Adipocyte (in vitro differentiated cells): ENCODE measurements around the gene TNFRSF11A.
A peak's percentile ranks its signal among the peaks of the same experiment; 100 is the strongest.

Experiments used
- DNase-seq: peaks from one replicate; pipeline ENCODE4 v3.0.0-alpha.2; 2015; ENCODE audit warnings: low read depth
- H3K27me3 ChIP-seq: replicated peaks from 2 replicates; pipeline ENCODE4 v1.7.0; 2013; ENCODE audit warnings: mild to moderate bottlenecking, low read length, moderate library complexity; ENCODE audit not compliant: control insufficient read depth, insufficient read depth
- H3K36me3 ChIP-seq: 2 replicates; pipeline ENCODE4 v1.7.0; 2013; ENCODE audit warnings: low read length, mild to moderate bottlenecking, moderate library complexity; ENCODE audit not compliant: control insufficient read depth, insufficient read depth, severe bottlenecking
- H3K4me1 ChIP-seq: 2 replicates; pipeline ENCODE4 v1.7.0; 2013; ENCODE audit warnings: mild to moderate bottlenecking, low read length, moderate library complexity; ENCODE audit not compliant: control insufficient read depth, insufficient read depth
- H3K4me3 ChIP-seq: 2 replicates; pipeline ENCODE4 v1.7.0; 2013; ENCODE audit warnings: mild to moderate bottlenecking, low read length, moderate library complexity
- H3K9ac ChIP-seq: 2 replicates; pipeline ENCODE4 v1.7.0; 2013; ENCODE audit warnings: mild to moderate bottlenecking, low read length, moderate library complexity
- H3K9me3 ChIP-seq: 2 replicates; pipeline ENCODE4 v1.7.0; 2013; ENCODE audit warnings: mild to moderate bottlenecking, low read length, moderate library complexity; ENCODE audit not compliant: control insufficient read depth

Gene TNFRSF11A

GRCh38 chr18:62289047-62289446 is 36.1 kb upstream of the TNFRSF11A start:
- DNase-seq = no peak
- Histone ChIP-seq H3K4me3 (no peak overlapping the region), H3K4me1 (peaks cover 11% of the 10 kb centered on the region), H3K9me3 (no peaks in the 10 kb centered on the region), H3K27me3 (no peaks in the 10 kb centered on the region), H3K36me3 (peaks cover 51% of the 10 kb centered on the region), H3K9ac (no peak overlapping the region)

GRCh38 chr18:62294073-62294472 is 31.0 kb upstream of the TNFRSF11A start:
- H3K9me3 ChIP-seq = no peaks in the 10 kb centered on the region
- no peak overlapping the region for H3K9ac ChIP-seq
- DNase-seq = no peak
- no peaks in the 10 kb centered on the region for H3K27me3 ChIP-seq
- no peaks in the 10 kb centered on the region for H3K4me1 ChIP-seq
- H3K36me3 ChIP-seq = peaks cover 41% of the 10 kb centered on the region
- H3K4me3 ChIP-seq = no peak overlapping the region

DNA sequence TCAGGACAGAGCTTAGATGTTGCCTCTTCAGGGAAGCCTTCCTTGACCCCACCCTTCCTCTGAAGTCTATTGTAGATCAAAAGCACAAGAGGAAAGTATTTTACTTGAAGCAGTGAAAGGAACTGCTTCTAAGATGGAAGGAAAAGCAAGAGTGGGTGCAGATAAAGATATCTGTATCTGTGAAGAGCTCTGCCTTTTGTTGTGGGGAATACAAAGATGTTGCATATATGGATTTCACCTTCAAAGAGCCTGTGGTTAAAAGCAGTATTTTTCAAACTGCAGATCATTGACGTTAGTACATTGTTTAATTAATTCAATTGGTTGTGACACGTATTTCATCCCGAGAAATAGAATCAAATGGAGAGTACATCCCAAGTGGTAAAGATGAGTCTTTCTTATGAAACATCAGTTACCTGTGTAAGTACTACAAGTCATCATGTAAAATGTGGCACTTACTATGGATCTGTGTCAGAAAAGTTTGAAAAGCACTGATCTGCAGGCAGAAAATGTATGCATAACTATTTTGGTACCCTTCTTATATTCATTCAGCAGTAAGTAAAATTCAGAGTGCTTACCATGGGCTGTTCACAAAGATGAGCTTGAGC is 24.6 kb upstream of the TNFRSF11A start:
- H3K9me3 ChIP-seq = no peaks in the 10 kb centered on the region
- peaks cover 63% of the 10 kb centered on the region for H3K36me3 ChIP-seq

GRCh38 chr18:62301322-62301721 is 23.8 kb upstream of the TNFRSF11A start:
- H3K4me3 ChIP-seq = no peak overlapping the region
- no peaks in the 10 kb centered on the region for H3K9me3 ChIP-seq
- H3K4me1 ChIP-seq = no peaks in the 10 kb centered on the region
- H3K27me3 ChIP-seq = no peaks in the 10 kb centered on the region
- H3K9ac ChIP-seq = no peak overlapping the region
- DNase-seq = no peak
- H3K36me3 ChIP-seq = peaks cover 63% of the 10 kb centered on the region

More for the DNA sequence above, 24.6 kb upstream of the TNFRSF11A start:
- no peak for DNase-seq
- Histone ChIP-seq H3K9ac (no peak overlapping the region), H3K4me3 (no peak overlapping the region), H3K4me1 (no peaks in the 10 kb centered on the region), H3K27me3 (no peaks in the 10 kb centered on the region)

DNA sequence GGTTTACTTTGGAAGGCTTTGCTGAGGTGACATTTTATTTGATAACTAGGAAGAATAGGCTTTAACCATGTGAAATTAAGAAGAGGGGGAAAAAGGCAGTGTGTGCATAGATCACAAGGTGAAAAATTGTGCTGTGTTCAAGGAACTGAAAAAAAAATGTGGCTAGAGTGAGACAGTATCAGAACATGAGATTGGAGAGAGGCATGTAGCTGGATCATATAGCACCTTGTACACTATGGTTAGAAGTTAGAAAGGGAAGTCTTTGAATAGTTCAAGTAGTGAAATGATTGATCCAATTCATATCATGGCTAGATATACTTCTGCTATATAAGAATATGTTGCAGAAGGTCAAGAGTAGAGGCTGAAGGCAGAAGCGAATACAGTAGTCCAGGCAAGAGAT is 12.3 kb upstream of the TNFRSF11A start:
- Histone ChIP-seq H3K4me1 (no peaks in the 10 kb centered on the region), H3K4me3 (no peak overlapping the region), H3K27me3 (no peaks in the 10 kb centered on the region), H3K9ac (no peak overlapping the region), H3K9me3 (no peaks in the 10 kb centered on the region), H3K36me3 (peaks cover 14% of the 10 kb centered on the region)
- DNase-seq = no peak

DNA sequence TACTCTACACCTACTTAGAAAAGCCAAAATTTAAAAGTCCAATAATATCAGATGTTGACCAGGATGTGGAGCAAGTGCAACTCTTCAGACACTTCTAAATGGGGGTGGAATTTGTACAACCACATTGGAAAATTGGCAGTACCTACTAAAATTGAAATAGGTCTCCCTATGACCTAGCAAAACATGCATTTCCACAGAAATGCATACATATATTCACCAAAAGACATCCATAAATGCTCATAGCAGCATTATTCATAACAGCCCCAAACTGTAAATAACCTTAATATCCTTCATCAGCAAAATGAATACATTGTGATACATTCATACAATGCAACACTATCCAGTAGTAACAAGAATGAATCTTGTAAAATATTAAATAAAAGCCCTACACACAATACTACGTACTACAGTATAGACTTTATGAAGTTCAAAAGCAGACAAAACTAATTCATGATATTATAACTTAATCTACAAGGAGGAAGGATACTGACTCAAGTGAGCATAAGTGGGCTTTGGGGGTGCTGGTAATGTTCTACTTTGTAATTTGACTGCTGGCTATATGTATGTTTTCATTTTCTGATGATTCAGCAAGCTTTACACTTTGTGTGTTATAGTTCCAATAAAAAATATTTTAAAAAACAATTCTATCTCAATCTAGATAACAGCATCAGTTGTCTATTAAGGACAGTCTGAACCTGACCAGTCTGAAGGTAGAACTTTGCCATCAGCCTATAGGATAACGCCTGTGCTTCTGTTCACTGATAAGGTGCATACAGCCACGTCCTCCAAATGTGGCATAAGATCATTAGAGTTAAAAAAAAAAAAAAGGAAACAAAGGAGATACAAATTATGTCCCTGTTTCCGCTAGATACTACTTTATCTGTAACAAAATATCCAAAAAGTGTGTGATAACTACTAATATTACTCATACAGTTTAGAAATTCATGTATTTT is 6.6 kb upstream of the TNFRSF11A start:
- H3K4me1 ChIP-seq = no peaks in the 10 kb centered on the region
- no peak overlapping the region for H3K4me3 ChIP-seq
- no peaks in the 10 kb centered on the region for H3K9me3 ChIP-seq
- no peak overlapping the region for H3K9ac ChIP-seq
- no peak for DNase-seq
- H3K36me3 ChIP-seq = no peaks in the 10 kb centered on the region
- H3K27me3 ChIP-seq = peaks cover under 1% of the 10 kb centered on the region

GRCh38 chr18:62321201-62321600 is 3.9 kb upstream of the TNFRSF11A start:
- Histone ChIP-seq H3K4me3 (no peak overlapping the region), H3K27me3 (peaks cover 22% of the 10 kb centered on the region), H3K4me1 (peaks cover 9% of the 10 kb centered on the region), H3K36me3 (no peaks in the 10 kb centered on the region), H3K9me3 (no peaks in the 10 kb centered on the region), H3K9ac (no peak overlapping the region)
- no peak for DNase-seq

DNA sequence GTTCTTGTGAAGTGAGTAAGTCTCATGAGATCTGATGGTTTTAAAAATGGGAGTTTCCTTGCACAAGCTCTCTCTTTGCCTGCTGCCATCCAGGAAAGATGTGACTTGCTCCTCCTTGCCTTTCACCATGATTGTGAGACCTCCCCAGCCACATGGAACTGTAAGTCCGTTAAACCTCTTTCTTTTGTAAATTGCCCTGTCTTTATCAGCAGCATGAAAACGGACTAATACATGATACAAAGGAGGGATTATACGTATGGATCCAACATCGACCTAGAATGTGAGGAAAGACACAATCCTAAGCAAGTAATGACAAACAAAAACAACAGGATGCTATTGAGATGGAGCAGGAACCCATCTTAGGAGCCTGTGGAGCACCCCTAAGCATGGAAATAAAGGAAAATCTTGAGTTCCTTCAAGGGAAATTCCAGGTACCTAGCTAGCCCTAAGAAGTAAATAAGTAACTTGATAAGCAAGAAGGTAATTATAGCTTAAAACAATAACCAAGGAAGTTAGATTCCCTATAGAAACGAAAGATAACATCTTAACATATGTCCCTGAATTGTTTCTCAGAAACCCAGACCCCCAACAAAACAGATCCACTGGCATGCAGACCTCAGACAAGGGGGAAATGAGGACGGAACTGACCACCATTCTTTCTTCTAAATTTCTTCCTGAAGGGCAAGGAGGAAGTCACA is 1.5 kb upstream of the TNFRSF11A start:
- Histone ChIP-seq H3K4me3 (no peak overlapping the region), H3K36me3 (no peaks in the 10 kb centered on the region), H3K4me1 (peaks cover 11% of the 10 kb centered on the region), H3K9ac (no peak overlapping the region), H3K9me3 (peaks cover 5% of the 10 kb centered on the region), H3K27me3 (peaks cover 44% of the 10 kb centered on the region)
- DNase-seq = no peak

DNA sequence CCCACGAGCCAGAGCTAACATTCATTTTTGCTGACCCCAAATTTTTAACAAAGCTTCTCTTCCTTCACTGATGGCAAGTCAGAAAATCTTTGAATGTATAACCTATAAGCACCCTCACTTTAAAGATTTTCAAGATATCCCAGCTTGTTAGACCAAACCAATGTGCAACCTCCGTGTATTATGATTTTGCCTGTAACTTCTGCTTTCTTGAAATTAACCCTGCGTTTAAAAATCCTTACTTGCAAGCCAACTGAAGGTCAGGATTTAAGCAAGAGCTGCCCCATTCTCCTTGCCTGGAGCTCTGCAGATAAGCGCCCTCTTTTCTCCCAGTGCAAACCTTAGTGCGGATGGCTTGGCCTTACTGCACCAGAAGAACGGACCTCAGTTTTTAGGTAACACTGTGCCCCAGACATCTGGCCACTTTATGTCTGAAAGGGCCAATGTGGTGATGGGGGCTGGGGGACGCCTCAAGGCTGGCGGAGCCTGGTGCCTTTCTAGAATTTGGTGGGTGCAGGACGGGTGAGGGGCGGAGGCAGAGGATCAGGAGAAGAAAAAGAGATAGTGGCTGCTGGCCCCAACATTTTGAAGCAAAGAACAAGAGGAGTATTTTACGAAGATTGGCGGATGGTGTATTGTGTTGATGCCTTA is 805 bp upstream of the TNFRSF11A start:
- Histone ChIP-seq H3K9ac (no peak overlapping the region), H3K9me3 (peaks cover 5% of the 10 kb centered on the region), H3K27me3 (peaks cover 44% of the 10 kb centered on the region), H3K4me3 (no peak overlapping the region), H3K4me1 (peaks cover 11% of the 10 kb centered on the region), H3K36me3 (no peaks in the 10 kb centered on the region)
- DNase-seq = no peak

GRCh38 chr18:62325806-62326645 is 916 bp downstream of the TNFRSF11A start:
- Histone ChIP-seq H3K4me3 (peak overlapping the region; percentile 77), H3K36me3 (no peaks in the 10 kb centered on the region), H3K9me3 (peaks cover 5% of the 10 kb centered on the region), H3K4me1 (peaks cover 11% of the 10 kb centered on the region), H3K27me3 (peaks cover 44% of the 10 kb centered on the region), H3K9ac (no peak overlapping the region)
- DNase-seq = peak; percentile 32
